Fibroblast of lung (primary cell): ENCODE data around the gene WDR7.

Experiments
- EZH2 ChIP-seq: IDR thresholded peaks from 2 replicates; pipeline ENCODE4 v1.5.1; 2012; ENCODE audit warnings: low read length, control low read depth, mild to moderate bottlenecking; ENCODE audit errors: missing control alignments
- TF ChIP-seq, protein P1 (sequence below), 2 donors: IDR thresholded peaks in 1 of 2; conservative IDR thresholded peaks in 1 of 2; 1 replicate in 1 of 2; 2 replicates in 1 of 2; pipeline ENCODE4 v1.5.1; 2011 to 2012; ENCODE audit warnings: low read length in 2 of 2, control low read depth in 1 of 2, inconsistent platforms in 1 of 2, low read depth in 1 of 2, mild to moderate bottlenecking in 1 of 2

- TF ChIP-seq EZH2, result no peak
- TF ChIP-seq, protein P1, sequence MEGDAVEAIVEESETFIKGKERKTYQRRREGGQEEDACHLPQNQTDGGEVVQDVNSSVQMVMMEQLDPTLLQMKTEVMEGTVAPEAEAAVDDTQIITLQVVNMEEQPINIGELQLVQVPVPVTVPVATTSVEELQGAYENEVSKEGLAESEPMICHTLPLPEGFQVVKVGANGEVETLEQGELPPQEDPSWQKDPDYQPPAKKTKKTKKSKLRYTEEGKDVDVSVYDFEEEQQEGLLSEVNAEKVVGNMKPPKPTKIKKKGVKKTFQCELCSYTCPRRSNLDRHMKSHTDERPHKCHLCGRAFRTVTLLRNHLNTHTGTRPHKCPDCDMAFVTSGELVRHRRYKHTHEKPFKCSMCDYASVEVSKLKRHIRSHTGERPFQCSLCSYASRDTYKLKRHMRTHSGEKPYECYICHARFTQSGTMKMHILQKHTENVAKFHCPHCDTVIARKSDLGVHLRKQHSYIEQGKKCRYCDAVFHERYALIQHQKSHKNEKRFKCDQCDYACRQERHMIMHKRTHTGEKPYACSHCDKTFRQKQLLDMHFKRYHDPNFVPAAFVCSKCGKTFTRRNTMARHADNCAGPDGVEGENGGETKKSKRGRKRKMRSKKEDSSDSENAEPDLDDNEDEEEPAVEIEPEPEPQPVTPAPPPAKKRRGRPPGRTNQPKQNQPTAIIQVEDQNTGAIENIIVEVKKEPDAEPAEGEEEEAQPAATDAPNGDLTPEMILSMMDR (conservative IDR thresholded peaks at IDR 0.05 in 1 of 2, IDR thresholded peaks at IDR 0.05 in 1 of 2; ENCODE audit: low read depth in 1 of 2, low read length in 2 of 2), result no peak
Observed at GRCh38 chr18:56743115-56743514, 92.0 kb downstream of the WDR7 start.
